Body of pancreas (tissue), 4 donors: ENCODE data around the gene S100A9.

Source experiments
- POLR2A ChIP-seq, 3 donors: fragments of 450-650 bp; IDR thresholded peaks; one replicate each; pipeline ENCODE4 v1.6.1; 2016; ENCODE audit warnings: antibody characterized with exemption in 3 of 3, mild to moderate bottlenecking in 2 of 3
- TF ChIP-seq, protein P1 (sequence below), 7 experiments: fragments of 450-650 bp in 4 of 7; fragments of 200-600 bp in 3 of 7; sonication (generic) in 3 of 7; IDR thresholded peaks; one replicate each; pipeline ENCODE4 v1.5.1; 2016 to 2019; ENCODE audit warnings: antibody characterized with exemption in 7 of 7

DNA sequence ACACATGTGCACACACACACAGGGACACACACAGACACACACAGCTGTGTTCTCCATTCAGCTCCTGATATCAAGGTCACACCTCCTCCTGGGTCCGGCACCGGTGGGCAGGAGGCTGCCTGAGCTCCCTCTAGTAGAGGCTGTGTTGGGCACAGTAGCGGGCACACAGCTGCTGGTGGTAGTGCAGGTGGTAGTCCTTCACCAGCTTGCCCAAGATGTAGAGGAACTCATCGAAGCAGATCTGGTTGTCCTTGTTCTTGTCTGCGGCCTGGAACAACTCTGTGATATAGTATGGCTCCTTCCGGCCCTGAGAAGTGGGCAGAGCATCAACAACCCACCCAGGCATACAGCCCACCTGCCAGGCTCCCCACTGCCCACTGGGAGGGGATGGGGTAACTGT lies 38.8 kb downstream of the S100A9 start:
- TF ChIP-seq, protein P1, sequence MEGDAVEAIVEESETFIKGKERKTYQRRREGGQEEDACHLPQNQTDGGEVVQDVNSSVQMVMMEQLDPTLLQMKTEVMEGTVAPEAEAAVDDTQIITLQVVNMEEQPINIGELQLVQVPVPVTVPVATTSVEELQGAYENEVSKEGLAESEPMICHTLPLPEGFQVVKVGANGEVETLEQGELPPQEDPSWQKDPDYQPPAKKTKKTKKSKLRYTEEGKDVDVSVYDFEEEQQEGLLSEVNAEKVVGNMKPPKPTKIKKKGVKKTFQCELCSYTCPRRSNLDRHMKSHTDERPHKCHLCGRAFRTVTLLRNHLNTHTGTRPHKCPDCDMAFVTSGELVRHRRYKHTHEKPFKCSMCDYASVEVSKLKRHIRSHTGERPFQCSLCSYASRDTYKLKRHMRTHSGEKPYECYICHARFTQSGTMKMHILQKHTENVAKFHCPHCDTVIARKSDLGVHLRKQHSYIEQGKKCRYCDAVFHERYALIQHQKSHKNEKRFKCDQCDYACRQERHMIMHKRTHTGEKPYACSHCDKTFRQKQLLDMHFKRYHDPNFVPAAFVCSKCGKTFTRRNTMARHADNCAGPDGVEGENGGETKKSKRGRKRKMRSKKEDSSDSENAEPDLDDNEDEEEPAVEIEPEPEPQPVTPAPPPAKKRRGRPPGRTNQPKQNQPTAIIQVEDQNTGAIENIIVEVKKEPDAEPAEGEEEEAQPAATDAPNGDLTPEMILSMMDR (IDR thresholded peaks at IDR 0.05): no peak
- no peak for TF ChIP-seq POLR2A (IDR thresholded peaks at IDR 0.05)
